Stimulated activated CD8-positive, alpha-beta memory T cell treated with anti-CD3 and anti-CD28 coated beads, Interleukin-7, amount 100 ng/mL, for 4 hours (primary cell): ENCODE data around the gene XPA.

Experiments
- DNase-seq, 2 donors: peaks; one replicate each; pipeline ENCODE4 v3.0.0-alpha.2; 2020; ENCODE audit warnings: low read depth in 2 of 2

XPA gene

DNA sequence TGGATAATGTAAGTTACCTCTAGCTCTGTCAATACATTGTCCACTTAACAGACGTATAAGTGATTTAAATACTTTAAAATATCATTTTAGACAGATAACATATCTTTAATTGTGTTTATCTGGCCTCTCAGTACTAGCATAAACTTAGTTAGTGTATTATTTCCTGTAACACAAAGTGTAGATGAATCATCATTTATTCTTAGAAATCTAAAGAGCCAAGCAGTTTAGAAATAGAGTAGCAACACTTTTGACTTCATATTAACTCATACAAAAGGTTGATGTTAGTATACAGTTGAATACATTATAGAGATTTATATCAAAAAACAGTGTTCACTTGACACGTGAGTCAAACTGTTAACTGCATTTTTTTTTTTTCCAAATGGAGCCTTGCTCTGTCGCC is 45.5 kb downstream of the XPA start:
- DNase-seq, result no peak

DNA sequence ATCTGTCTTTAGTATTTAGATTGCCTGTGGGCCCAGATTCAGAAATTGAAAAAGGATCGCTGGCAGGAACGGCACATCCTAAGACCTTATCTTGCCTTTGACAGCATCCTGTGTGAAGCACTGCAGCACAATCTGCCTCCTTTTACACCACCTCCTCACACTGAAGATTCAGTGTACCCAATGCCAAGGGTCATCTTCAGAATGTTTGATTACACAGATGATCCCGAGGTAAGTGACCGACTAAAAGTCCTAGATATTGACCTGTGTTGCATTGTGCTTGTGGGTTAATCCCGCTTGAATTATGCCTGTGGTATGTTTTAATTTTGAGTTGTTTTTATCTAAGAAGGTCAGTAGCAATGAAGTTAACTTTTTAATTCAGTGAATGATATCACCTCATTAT is 49.1 kb downstream of the XPA start:
- DNase-seq, result no peak

DNA sequence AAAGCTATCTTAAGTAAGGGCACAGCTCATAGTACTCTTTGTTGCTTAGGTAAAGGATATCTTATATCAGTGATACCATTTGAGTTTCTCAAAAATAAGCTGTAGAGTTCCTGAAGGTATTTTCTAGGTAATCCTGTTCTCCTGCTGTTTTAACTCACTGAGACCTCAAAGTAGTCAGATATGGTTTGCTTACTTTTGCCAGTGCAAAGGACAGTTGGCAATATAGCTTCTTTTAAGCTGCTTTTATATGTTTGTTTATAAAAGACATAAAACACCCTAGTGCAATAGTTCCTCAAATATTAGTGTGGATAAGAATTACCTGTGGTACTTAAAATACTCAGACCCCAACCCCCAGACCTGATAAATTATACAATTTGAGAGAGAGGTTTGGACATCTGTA is 51.4 kb downstream of the XPA start:
- no peak for DNase-seq

DNA sequence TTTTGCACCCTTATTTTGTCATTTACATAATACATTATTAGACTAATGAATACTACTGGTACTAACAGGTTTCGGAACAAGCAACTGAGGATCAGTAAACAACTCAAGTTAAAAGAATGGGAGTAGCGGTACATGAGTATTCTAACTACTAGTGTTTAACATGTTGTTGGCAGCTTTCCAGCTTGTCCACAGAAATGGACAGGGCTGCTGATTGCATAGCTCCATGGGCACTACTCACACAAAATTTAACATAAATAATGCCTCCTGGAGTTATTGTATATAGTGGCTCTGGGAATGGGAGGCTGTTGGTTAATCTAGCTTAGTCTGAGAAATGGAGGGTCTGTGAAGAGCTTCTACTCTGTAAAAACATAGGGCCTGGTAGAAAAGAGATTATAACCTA is 56.8 kb downstream of the XPA start:
- DNase-seq, result no peak

DNA sequence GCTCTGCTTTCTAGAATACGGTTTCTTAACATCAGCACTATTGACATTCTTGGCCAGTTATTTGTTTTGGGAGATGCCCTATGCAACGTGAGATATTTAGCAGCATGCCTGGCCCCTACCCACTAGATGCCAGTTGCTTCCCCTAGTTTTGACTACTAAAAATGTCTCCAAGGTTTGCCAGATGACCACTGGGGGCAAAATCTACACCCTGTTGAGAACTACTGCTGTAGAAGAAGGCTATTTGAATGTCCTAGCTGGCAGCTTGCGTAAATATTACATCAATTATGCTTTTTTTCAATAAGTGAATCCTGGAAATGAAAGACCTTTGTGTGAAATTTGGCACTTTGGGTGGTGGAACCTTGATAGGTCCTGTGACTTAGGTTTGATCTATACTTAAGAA is 58.5 kb downstream of the XPA start:
- no peak for DNase-seq

DNA sequence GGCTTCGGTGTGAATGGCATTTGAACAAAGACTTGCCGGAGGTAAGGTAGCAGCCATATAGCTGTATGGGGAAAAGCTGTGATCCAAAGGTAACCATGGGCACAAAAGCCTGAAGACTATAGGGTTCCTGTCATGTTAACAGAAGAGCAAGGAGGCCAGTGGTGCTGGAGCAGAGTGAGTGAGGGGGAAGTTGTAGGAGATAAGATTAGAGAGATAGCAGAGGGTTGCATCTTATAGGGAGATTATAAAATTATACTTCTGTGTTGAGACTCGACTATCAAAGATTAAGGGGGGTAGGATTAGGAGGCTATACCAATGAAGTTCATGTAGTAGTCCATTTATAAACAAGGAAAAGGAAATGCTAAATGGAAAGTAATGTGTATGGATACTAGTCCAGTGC is 60.2 kb downstream of the XPA start:
- no peak for DNase-seq

DNA sequence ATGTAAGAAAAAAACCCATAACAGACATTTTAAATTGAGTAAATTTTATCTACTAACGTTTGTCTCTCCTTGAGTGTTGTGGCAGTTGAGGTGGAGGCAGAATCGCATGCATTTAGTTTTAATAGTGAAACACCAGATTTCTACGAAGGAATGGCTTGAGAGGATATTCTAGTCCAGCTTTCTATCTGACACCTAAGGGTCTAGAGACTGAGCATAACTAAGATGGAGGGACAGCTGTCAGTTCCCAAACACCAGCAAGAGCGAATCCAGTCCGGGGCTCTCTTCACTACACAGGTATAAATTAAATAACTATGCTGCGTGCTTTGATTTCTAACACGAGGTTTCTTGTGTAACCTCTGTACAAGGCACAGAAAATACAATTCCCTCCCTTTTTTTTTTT is 62.1 kb downstream of the XPA start:
- no peak for DNase-seq

DNA sequence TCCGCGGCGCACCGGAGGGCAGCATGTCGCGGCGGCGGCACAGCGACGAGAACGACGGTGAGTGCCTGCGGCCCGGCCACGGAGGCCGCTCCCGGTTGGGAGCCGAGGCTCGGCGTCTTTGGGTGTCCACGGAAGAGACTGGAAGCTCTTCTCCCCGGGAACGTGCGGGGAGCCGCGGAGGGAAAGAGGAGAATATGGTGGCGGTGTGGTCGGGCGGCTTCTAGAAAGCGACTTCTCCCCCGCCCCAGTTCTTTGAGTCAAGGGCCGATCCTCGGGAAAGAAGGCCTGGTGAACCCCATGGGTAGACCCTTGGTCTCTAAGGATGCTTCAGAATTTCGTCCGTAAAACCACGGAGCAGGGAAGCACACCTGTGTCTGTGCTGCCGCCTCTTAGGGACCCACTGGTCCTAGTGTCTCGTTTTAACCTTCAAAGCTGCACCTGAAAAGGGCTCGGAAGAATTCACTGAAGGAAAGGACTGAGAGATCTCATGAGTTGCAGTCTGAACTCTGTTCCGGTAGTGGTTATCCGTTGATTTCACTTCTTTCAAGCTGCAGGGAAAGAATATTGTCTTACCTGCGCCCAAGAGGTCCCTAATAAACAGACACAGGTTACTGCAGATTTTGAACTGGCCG is 63.2 kb downstream of the XPA start:
- no peak for DNase-seq

DNA sequence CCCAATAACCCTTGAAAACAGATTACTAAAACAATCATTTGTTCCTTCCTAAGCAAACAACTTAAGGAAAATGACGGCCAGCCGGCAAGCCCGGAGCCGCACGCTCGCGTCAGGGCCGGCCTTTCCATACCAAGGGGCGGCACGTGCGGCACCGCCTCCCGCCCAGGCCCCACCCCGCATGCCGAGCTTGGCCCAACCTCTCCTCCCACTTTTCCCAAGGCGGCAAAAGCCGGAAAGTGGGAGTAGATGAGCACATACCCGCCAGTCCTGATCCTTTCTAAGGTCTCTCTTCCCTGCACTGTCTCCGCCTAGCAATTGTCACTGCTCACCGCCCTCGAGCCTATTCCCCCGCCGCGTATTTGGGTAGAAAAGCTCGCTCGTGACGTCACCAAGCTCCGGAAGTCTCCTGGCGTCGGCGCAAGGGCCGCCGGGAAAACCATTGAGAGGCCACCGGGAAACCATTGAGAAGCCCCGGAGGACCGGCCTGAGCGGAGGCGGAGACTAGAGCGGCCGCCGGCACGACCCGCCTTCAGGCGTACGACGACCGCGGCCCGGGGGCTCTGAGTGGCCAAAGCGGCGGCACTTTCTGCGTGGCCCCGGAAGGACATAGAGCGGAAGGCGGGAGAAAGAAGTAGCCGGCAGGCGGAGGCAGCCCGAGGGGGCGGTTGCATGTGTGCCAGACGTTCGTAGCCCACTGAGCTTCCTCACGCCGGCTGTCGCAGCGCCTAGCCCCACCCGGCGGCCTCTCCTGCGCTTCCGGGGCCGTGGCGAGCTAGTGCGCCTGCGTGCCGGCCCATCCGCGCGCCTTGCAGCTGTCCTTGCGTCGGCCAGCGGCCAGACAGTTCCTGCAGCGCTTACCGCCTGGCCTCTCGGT is 63.9 kb downstream of the XPA start, which contains the start of the genes NCBP1 and TSTD2:
Gene NCBP1, plus strand, starts transcription at position 837 of the 874 bp plus-strand sequence. CDS start 61 bp downstream, outside the sequence.
Gene TSTD2, minus strand, starts transcription at position 384 of the 874 bp plus-strand sequence. CDS start 5,806 bp downstream, outside the sequence.
- peak; percentile 90 to 93 for DNase-seq

DNA sequence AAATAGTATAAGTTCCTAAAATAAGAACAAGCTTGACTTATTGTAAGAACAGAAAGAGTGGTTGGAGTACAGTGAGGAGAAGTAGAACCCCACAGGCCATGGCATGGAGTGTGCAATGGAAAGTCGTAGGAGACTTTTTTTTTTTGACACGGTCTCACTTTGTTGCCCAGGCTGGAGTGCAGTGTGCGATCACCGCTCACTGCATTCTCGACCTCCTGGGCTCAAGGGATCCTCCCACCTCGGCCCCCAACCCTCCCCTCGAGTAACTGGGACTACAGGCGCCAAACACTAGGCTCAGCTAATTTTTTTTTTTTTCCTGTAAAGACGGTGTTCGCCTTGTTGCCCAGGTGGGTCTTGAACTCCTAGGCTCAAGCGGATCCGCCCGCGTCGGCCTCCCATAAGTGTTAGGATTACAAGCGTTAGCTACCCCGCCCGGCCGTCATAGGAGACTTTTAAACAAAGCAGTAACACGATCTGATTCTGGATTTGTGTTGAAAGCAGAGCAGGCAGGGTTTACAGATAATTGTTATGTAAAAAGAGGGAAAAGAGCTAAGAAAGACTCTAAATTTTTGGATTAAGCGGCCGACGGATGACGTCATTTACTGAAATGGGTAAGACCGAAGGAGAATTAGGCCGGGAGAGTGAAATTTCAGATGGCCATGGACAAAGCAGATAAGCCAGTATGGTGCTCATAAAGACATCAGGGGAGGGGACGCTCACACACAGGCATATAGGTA is 64.7 kb downstream of the XPA start:
- no peak for DNase-seq

DNA sequence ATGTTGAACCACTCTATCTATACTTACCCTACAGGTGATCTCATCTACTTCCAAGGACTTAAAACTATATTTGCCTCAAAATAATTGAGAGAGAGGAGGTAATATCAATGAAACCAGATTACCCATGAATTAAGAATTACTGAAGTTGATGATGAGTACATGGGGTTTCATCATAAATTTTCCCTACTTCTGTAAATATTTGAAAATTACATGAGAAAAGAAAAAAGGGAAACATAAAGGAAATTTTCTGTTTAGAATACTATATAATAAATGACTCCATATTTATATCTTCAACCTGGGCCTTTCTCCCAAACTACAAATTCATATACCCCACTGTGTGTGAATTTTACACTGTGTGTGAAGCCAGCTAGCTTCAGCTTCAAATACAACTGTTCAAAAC is 66.5 kb downstream of the XPA start:
- no peak for DNase-seq

DNA sequence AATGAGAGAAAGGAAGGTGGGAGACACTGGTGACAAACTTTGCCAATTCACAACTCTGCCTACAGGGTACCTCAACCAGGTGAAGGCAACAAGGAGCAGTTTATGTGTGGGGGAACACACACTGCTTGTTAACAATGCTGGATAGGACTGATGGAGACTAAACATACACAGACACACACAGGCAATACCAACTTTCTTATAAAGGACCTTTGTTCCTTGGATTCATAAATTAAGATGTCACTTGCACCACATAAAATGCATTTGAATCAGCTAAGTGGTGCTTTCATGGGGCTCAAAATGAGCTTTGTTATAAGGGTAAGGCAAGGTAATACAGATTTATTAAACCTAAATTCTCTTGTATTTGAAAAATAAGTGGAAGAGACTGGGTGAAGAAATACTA is 68.0 kb downstream of the XPA start:
- DNase-seq, result no peak

DNA sequence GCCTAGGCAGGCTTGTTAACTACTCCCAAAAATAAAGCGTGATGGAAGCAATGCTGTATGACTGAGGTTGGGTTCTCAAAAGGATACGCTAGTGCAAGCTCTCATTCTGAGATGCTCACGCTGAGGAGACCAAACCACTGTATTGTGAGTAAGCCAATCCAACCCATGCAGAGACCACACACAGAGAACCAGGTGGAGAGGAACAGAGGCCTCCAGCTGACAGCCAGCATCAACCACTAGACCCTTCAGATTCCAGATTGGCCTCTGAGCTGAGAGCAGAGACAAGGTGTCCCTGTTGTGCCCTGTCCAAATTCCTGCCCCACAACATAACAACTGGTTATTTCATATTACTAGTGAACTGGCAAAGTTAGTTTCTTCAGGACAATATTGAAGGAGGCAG is 68.5 kb downstream of the XPA start:
- no peak for DNase-seq

DNA sequence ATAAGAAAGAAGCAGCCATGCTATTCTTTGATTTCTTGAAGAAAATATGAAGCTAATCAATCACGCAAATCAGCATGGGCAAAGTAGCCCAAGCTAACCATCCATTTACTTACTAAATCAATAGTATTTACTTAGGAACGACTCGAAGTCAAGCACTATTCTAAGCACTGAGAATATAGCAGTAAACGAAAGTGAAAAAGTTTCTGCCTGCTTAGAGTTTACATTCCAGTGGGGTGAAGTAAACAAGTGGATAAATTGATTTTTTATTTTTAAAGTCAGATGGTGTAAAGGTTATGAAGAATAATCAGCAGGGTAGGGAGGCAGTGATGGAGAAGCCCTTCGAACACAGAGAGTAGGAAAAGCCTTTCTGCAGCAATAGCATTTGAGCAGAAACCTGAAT is 69.5 kb downstream of the XPA start:
- no peak for DNase-seq

DNA sequence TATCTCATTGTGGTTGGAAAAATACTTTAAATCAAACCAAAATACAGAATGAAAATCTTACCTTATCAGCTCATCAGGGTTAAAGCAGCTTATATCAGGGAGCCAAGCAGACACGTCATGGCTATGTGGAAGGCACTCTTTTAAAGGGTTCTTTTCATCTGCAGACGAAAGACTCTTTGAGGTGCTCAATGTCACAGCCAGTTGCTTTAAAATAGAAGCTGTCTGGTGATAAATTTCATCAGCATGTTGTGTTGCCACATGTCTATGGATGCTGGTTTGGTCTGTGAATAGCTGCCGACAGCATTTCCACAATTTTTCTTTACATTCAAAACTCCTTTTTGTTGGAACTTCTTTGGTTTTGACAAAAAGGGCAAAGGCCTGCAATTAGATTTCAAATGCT is 71.5 kb downstream of the XPA start:
- no peak for DNase-seq
